HG02588 (cell line): ENCODE data around the gene NTRK2.

Experiments used
- ATAC-seq: cut with Tn5 transposase; IDR thresholded peaks from one replicate; pipeline ENCODE4 v1.9.1; 2021; ENCODE audit warnings: mild to moderate bottlenecking, moderate library complexity; ENCODE audit not compliant: unreplicated experiment

NTRK2 gene

DNA sequence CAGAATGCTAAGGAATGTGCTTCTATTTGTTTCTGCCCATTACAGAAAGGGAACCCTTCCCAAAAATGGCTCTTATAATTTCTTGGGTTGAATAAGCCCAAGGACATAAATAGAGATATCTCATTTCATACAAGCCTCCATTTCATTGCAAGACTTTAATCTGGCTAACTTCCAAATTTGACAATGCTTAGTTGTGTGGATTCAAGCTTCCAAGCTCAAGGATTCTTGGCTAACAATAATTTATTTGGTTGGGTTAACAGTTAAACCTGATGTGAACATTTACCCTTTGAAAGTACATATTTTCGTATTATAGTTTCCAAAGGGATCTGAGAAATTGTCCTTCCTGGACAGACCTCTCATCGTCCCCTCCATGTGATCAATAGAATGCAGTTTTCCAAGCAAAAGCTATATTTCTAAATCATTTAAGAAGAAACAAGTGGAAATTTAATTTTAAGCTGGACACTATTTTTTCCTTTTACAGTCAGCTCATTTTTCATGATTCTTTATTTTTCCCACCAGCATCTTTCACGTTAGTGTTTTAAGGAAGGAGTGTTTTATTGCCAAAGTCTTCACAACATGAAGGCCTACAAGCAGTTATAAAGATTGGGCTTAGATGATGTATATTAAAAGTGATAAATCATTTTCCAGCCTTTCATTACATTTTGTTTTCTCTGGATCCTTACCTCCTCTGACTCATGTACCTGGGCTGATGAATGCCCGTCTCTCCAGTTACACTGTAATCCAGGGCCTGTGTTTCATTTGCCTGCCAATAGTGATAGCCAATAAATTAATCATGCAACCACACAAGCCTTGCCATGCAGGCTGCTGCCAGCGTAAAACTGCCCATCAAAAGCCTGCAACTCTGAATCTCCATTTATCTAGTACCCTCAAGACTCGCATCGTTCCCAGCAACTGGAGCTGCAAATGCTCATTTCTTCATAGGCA, 176.7 kb downstream of the NTRK2 start:
- ATAC-seq: no peak

DNA sequence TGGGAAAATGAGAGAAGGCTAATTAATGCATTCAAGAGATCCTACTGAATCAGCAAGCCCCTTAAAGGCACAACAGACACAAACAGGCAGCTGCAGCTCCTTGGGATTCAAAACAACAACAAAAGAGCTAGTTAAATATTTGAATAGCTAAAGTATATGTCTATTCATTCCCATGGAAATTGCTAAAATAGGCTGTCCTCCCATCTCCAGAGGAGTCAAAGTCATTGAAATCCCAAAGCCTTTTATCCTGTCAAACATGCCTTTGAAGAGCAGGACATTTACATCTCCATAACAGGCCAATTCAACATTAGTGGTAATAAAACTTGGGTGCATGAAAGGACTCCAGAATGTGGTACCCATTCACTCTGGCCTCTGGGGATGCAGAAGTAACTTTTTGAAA, 177.4 kb downstream of the NTRK2 start:
- ATAC-seq: no peak

- no peak for ATAC-seq
Measured at GRCh38 chr9:84849049-84849448, 179.5 kb downstream of the NTRK2 start.

DNA sequence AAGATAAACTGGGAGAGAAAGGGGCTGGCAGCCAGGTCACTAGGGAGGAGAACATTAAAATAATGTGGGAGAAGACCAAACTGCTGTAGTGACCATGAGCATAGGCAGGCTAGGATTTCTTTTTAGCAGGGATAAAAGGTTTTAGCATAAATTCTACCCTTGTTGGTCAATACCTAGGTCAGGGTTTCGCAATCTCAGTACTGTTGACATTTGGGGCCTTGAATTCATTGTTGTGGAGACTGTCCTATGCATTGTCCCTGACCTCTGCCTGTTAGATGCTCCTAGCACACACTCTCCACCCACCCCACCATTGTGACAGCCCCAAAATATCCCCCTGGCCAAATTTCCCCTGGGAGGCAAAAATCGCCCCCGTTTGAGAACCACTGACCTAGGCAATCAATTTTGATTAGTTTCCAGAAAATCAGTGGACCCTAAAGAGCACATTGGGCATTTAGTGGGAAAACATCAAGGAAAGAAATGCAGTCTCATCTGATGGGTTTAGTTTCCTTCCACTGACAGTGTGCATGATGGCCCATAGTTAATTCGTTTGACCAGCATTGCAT, 181.4 kb downstream of the NTRK2 start:
- ATAC-seq: no peak

GRCh38 chr9:84851935-84852585, 182.5 kb downstream of the NTRK2 start:
- ATAC-seq: no peak

GRCh38 chr9:84852617-84853301, 183.2 kb downstream of the NTRK2 start:
- no peak for ATAC-seq

DNA sequence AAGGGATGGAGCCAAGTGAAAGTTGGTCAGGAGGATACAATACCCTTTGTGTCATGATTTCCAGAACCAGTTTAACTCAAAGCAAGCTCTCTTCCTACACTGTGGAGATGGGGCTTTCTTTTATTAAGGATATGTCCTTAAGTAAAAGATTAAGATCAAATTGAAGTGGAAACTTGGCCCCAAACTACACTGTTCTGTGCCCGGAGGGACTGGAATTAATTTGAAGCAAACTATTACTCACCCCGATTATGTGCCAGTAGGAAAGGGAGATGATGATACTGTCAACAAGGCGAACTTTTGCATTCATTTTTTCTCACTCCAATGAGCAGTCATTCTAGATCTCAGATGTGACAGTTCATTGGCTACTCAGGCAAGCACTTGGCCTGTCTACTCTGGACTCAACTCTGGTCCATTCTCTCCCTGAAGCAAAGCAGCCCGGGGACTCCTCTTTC, 186.7 kb downstream of the NTRK2 start:
- no peak for ATAC-seq

- ATAC-seq: no peak
Measured at GRCh38 chr9:84857211-84857610, 187.7 kb downstream of the NTRK2 start.

GRCh38 chr9:84858364-84858763, 188.8 kb downstream of the NTRK2 start:
- ATAC-seq: no peak

- no peak for ATAC-seq
Measured at GRCh38 chr9:84860249-84861115, 191.0 kb downstream of the NTRK2 start.

DNA sequence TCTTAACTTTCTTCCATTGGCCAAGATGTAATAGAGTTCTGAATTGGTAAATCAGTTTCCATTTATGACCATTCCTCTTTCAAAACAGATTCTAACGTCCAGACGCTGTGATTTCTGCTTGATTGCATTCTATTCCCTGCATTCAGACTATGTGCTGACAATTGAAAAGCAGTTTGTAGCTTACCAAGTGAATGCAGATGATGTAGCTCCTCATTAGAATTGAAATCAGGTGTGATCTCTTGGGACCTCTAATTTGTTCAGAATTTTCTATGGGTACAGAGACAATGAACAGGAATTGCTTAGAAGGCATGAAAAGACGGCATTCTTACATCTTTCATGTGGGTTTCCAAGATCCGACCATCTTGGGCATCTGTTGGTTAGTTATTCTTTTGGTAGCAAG, 191.9 kb downstream of the NTRK2 start:
- no peak for ATAC-seq

GRCh38 chr9:84862308-84862707, 192.8 kb downstream of the NTRK2 start:
- no peak for ATAC-seq

- ATAC-seq: no peak
Measured at GRCh38 chr9:84862810-84863287, 193.3 kb downstream of the NTRK2 start.

GRCh38 chr9:84863372-84863771, 193.8 kb downstream of the NTRK2 start:
- no peak for ATAC-seq

DNA sequence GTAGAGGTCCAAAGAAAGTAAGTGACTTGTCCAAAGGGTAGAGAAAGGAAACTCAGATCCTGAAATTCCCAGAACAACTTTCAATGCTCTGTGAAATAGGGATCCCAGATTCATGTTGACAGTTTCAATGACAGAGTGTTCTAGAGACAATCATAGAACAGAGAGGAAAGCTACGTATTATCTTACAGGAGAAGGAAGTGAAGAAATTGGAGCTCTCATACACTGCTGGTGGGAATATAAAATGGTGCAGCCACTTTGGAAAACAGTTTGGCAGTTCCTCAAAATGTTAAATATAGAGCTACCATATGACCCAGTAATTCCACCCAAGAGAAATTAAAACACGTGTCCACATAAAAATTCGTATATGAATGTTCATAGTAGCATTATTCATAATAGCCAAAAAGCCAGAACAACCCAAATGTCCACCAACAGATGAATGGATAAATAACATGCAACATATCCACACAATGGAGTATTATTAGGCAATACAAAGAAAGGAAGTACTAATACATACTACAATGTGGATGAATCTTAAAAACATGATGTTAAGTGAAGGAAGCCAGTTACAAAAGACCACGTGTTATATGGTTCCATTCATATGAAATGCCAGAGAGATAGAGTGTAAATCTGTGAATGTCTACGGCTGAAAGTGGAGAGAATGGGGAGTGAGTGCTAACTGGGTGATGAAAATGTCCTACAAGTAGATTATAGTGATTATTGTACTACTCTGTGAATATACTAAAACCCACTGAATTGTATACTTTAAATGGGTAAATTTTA, 197.1 kb downstream of the NTRK2 start:
- ATAC-seq: no peak

GRCh38 chr9:84867186-84867585, 197.7 kb downstream of the NTRK2 start:
- ATAC-seq: no peak

DNA sequence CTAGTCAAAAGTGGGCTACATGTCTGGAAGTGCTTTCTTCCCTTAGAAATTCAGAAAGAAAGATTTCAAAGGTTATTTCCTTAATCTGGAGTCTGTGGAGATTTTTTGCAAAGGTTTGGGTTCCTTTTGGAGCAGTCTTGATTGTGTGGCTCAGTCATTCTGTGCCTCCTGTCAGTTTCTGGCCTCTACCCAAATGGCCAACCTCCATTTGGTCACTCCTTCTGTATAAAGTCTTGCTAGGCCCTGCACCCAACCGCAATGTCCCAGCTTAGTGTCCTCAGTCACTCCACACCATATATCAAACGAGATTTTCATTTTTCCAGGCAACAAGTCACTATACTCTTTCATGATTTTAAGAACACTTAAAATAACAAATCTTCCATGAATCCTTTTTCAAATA, 199.6 kb downstream of the NTRK2 start:
- ATAC-seq: no peak

GRCh38 chr9:84871983-84872382, 202.5 kb downstream of the NTRK2 start:
- no peak for ATAC-seq

- ATAC-seq: no peak
Measured at GRCh38 chr9:84874022-84874421, 204.5 kb downstream of the NTRK2 start.
